ENCODE measurements around the gene TBC1D17. TPM values are rescaled to one million over a fixed set of nuclear protein-coding genes. Genes with fewer than 3 reads are reported as not detected.
A peak's percentile ranks its signal among the peaks of the same experiment; 100 is the strongest.

Gene TBC1D17
- total RNA-seq, 5 donors from 2014 or later (not counting 1 experiment from before 2014, with no cell fraction given): 46.5 to 102 (median 88.6) TPM

DNA sequence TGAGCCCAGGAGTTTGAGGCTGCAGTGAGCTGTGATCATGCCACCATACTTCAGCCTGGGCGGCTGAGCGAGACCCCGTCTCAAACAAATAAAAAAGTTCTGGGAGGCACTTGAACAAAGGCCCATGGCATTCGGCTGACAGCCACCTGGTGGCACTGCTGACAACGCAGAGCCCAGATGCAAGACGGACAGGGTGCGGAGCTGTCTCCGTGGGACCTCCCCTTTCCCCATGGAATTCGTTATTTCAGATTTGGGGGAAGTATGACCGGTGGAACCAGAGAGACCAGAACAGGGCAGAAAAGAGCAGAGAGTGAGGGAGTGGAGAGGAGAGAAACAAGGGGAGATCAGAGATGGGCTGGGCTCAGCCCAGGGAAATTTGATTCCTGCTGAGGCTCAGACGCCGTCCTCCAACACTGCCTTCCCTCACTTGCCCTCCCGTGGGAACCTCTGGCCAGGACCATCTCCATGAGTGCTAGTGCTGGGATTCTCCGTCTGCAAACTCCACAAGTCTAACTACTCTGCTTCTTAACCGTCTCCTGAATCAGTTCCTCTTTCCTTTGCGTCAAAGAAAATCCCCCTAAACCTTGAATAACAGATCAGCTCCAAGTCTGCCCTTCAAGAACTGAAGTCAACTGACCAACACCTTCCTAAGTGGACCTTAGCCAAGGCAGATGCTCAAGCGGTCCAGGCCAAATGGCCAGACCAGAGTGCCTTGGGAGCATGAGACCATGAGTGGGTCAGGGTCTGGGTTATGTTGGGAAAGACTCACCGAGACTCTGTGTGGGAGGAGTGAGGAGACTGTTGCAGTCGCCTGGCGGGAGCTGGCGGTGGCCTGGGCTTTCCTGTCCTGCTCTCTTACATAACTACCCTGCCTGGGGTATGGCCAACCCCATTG, 39.6 kb downstream of the TBC1D17 start:
- Histone ChIP-seq H3K9me3 (no peaks in the 10 kb centered on the region), H3K27ac (ENCODE audit: low read length) (no peak overlapping the region), H3K36me3 (ENCODE audit: control insufficient read depth in 2 of 2, extremely low read depth in 1 of 2, insufficient read depth in 1 of 2, low read length in 1 of 2) (peaks cover 21 to 56% of the 10 kb centered on the region in 2 donors), H3K4me3 (ENCODE audit: control insufficient read depth in 1 of 2, extremely low read depth in 1 of 2, low read length in 1 of 2) (no peak overlapping the region), H3K27me3 (replicated peaks in 1 of 2; ENCODE audit: control insufficient read depth in 2 of 2, extremely low read depth in 1 of 2, insufficient read depth in 2 of 2, low read length in 1 of 2) (no peaks in the 10 kb centered on the region), H3K4me1 (ENCODE audit: control insufficient read depth in 1 of 2, extremely low read depth in 1 of 2, insufficient read depth in 2 of 2, low read length in 2 of 2) (peaks cover 0 to 14% of the 10 kb centered on the region in 2 experiments)
- WGBS (ENCODE audit: insufficient coverage): 86% methylated on average over 15 of the region's 21 CpGs
- peaks cover 42% of the 10 kb centered on the region for H3K36me3 Mint-ChIP-seq
- no peaks in the 10 kb centered on the region for H3K27me3 Mint-ChIP-seq
- no peak overlapping the region for H3K4me3 Mint-ChIP-seq
- POLR2A ChIA-PET: interaction anchor here in 1 of 2 donors (0.8 kb wide), 1 partner anchor 29 kb away, joined by 5 read pairs; no protein-coding TSS in a partner anchor
- peaks cover 33 to 40% (median 34%) of the 10 kb centered on the region in 3 donors for H3K4me1 Mint-ChIP-seq
- DNase-seq: no peak
- ATAC-seq (replicated peaks in 1 of 4): no peak
- CTCF ChIA-PET: no interaction called here
- H3K27ac Mint-ChIP-seq: no peak overlapping the region
- no peaks in the 10 kb centered on the region for H3K9me3 Mint-ChIP-seq

DNA sequence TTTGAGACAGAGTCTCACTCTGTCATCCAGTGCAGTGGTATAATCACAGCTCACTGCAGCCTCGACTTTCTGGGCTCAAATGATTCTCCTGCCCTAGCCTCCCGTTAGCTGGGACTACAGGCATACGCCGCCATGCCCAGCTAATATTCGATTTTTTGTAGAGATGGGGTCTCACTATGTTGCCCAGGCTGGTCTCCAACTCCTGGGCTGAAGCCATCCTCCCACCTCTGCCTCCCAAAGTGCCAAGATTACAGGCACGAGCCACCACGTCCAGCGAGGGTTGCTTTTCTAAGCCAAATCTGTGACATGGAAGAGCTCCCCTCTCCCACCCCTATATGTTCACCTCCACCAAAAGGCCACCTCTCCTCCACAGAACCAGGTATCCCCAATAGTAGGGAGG, 40.6 kb downstream of the TBC1D17 start:
- H3K27ac Mint-ChIP-seq: no peak overlapping the region
- H3K4me3 Mint-ChIP-seq: no peak overlapping the region
- H3K27me3 ChIP-seq (replicated peaks in 1 of 2; ENCODE audit: control insufficient read depth in 2 of 2, extremely low read depth in 1 of 2, insufficient read depth in 2 of 2, low read length in 1 of 2): no peaks in the 10 kb centered on the region
- H3K4me1 Mint-ChIP-seq: peaks cover 33 to 39% (median 35%) of the 10 kb centered on the region in 3 donors
- ATAC-seq (replicated peaks in 1 of 4) (no peak), DNase-seq (no peak)
- peaks cover 21 to 60% of the 10 kb centered on the region in 2 donors for H3K36me3 ChIP-seq (ENCODE audit: control insufficient read depth in 2 of 2, extremely low read depth in 1 of 2, insufficient read depth in 1 of 2, low read length in 1 of 2)
- H3K27ac ChIP-seq (ENCODE audit: low read length): no peak overlapping the region
- 91% methylated on average over 5 of the region's 8 CpGs for WGBS (ENCODE audit: insufficient coverage)
- H3K4me3 ChIP-seq (ENCODE audit: control insufficient read depth in 1 of 2, extremely low read depth in 1 of 2, low read length in 1 of 2): no peak overlapping the region
- no peaks in the 10 kb centered on the region for H3K9me3 ChIP-seq
- no peaks in the 10 kb centered on the region for H3K27me3 Mint-ChIP-seq
- ChIA-PET POLR2A (interaction anchor here in 1 of 2 donors (0.8 kb wide), 1 partner anchor 30 kb away, joined by 5 read pairs; no protein-coding TSS in a partner anchor), CTCF (interaction anchor here in 1 of 2 donors (0.5 kb wide), 1 partner anchor 131 kb away, joined by 4 read pairs; no protein-coding TSS in a partner anchor)
- H3K4me1 ChIP-seq (ENCODE audit: control insufficient read depth in 1 of 2, extremely low read depth in 1 of 2, insufficient read depth in 2 of 2, low read length in 2 of 2): peaks cover 0 to 24% of the 10 kb centered on the region in 2 experiments
- no peaks in the 10 kb centered on the region for H3K9me3 Mint-ChIP-seq
- H3K36me3 Mint-ChIP-seq: peaks cover 38% of the 10 kb centered on the region

DNA sequence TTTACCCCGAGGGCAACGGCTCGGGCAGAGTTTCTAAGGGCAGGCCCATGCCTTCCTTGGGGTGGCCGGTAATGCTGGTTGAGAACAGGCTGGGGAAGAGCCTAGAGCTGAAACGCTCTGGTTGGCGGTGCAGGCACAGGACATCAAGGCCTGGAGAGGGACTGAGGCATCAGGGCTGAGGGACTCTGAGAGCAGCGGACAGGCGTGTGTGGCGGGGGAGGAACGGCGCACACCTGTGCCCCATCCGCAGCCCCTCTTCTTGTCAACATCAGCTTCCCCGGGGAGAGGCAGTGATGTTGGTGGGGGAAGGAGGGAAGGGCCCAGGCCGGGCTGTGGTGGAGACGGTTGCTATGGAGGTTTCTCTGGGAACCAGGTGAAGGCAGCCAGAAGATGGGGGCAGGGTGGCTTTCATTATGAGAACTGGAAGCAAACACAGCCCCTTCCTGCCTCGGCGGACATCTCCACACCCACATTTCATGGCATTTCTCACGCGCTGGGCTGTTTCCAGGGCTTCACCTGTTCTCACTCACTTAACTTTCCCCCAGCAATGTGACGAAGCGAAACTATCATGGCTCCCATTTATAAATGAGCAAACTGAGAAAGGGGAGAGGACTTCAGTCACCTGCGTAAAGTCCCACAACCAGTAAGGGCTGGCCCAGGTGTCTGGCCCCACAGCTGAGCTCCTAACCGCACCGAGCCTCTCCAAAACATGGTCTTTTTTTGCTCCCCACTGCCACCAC, 43.3 kb downstream of the TBC1D17 start:
- H3K4me3 Mint-ChIP-seq: no peak overlapping the region
- Histone ChIP-seq H3K4me1 (ENCODE audit: control insufficient read depth in 1 of 2, extremely low read depth in 1 of 2, insufficient read depth in 2 of 2, low read length in 2 of 2) (peaks cover 0 to 47% of the 10 kb centered on the region in 2 experiments), H3K9me3 (no peaks in the 10 kb centered on the region), H3K4me3 (ENCODE audit: control insufficient read depth in 1 of 2, extremely low read depth in 1 of 2, low read length in 1 of 2) (no peak overlapping the region), H3K36me3 (ENCODE audit: control insufficient read depth in 2 of 2, extremely low read depth in 1 of 2, insufficient read depth in 1 of 2, low read length in 1 of 2) (peaks cover 12 to 61% of the 10 kb centered on the region in 2 donors), H3K27ac (ENCODE audit: low read length) (no peak overlapping the region), H3K27me3 (replicated peaks in 1 of 2; ENCODE audit: control insufficient read depth in 2 of 2, extremely low read depth in 1 of 2, insufficient read depth in 2 of 2, low read length in 1 of 2) (no peaks in the 10 kb centered on the region)
- DNase-seq: no peak
- no peak for ATAC-seq (replicated peaks in 1 of 4)
- POLR2A ChIA-PET: no interaction called here
- WGBS (ENCODE audit: insufficient coverage): 91% methylated on average over 14 of the region's 24 CpGs
- H3K36me3 Mint-ChIP-seq: peaks cover 28% of the 10 kb centered on the region
- CTCF ChIA-PET: no interaction called here
- peaks cover 25 to 47% (median 39%) of the 10 kb centered on the region in 3 donors for H3K4me1 Mint-ChIP-seq
- no peaks in the 10 kb centered on the region for H3K9me3 Mint-ChIP-seq
- H3K27me3 Mint-ChIP-seq: no peaks in the 10 kb centered on the region
- no peak overlapping the region for H3K27ac Mint-ChIP-seq

DNA sequence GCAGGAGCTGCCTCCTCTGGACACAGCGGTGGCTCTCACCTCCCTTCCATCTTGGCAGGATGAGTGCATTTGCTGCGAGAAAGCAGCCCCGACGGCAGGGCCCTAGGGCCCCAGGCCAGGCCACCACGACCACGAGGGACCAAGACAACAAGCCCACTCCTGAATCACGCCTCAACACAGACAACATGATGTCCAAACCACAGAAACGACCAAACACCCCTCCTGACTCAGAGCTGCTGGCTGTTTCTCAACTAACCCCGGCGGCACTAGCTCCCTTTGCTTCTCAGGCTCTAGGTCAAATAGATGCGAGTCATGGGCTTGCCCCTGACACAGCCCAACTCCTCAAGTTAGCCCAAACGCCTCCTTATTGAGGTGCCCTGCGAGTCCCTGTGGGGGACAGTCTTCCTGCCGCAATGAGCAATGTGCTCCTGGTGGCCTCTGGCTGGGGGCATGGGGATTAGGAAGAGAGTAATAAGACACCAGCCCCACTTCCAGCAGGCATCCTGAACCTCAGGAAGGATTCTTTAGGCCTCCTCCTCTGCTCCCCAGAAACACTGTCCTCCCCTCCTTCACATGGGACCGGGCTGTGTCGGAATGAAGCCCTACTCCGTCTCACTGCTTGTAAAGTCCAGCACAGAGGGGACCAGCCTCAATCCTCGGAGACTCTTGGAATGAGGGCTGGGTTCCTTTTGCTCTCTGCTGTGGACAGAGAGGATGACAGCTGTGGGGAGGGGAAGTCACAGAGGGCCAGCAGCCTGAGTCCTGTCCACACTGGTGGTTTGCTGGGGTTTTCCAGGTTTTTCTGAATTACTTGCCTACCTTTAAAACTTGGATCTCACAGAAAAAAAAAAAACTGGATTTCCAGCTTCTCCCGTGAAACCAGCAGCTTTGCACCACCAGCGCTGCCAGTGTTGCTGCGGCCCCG, 44.6 kb downstream of the TBC1D17 start:
- 83% methylated on average over 15 of the region's 22 CpGs for WGBS (ENCODE audit: insufficient coverage)
- peak overlapping the region in 1 of 2 donors; percentile 36 for H3K27ac Mint-ChIP-seq
- DNase-seq: no peak
- H3K36me3 Mint-ChIP-seq: peaks cover 20% of the 10 kb centered on the region
- H3K4me3 Mint-ChIP-seq: no peak overlapping the region
- peaks cover 18 to 48% (median 38%) of the 10 kb centered on the region in 3 donors for H3K4me1 Mint-ChIP-seq
- no peak overlapping the region for H3K27ac ChIP-seq (ENCODE audit: low read length)
- no peaks in the 10 kb centered on the region for H3K27me3 ChIP-seq (replicated peaks in 1 of 2; ENCODE audit: control insufficient read depth in 2 of 2, extremely low read depth in 1 of 2, insufficient read depth in 2 of 2, low read length in 1 of 2)
- peaks cover 13 to 64% of the 10 kb centered on the region in 2 donors for H3K36me3 ChIP-seq (ENCODE audit: control insufficient read depth in 2 of 2, extremely low read depth in 1 of 2, insufficient read depth in 1 of 2, low read length in 1 of 2)
- H3K27me3 Mint-ChIP-seq: no peaks in the 10 kb centered on the region
- no peaks in the 10 kb centered on the region for H3K9me3 Mint-ChIP-seq
- no peaks in the 10 kb centered on the region for H3K9me3 ChIP-seq
- no peak for ATAC-seq (replicated peaks in 1 of 4)
- peaks cover 0 to 52% of the 10 kb centered on the region in 2 experiments for H3K4me1 ChIP-seq (ENCODE audit: control insufficient read depth in 1 of 2, extremely low read depth in 1 of 2, insufficient read depth in 2 of 2, low read length in 2 of 2)
- CTCF ChIA-PET: no interaction called here
- POLR2A ChIA-PET: no interaction called here
- no peak overlapping the region for H3K4me3 ChIP-seq (ENCODE audit: control insufficient read depth in 1 of 2, extremely low read depth in 1 of 2, low read length in 1 of 2)

DNA sequence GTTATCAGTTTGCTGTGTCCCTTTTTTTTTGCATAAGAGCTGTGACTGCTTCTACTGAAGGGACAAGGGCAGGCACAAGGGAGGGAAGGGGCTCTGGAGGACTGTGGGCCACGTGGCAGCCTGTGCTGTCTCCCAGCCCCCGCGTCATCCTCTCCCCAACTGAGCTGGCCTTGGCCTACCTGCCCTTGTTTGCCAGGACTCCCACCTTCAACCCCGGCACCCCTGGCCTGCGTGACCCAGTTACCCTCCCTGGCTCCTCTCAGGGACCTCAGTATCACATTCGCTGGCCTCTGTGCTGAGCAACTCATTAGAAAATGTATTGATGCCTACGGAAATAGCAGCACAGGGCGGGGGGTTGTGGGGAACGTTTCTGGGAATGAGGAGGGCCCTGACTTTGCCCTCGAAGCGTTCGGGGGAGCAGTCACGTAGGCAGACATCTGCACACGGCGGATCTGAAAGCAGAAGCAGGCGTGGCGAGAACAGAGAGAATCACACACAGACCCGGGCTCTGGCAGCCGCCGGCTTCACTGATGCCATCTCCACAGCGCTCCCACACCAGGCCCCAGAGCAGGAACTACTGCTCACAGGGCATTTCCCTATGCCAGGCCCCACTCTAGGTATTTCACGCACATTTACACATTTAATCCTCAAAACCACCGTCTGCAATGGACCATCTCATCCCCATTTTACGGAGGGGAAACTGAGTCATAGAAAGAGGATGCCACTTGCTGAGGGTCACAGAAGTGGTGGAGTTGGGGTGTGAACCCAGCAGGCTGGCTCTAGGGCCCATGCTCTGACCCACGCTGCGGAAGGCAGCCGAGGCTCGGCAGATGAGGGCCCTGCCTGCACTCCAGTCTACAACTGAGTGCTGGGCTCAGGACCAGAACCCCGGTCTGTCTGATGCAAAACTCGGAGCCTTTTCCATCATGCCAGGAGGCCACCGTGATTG, 45.8 kb downstream of the TBC1D17 start:
- Mint-ChIP-seq H3K4me1 (peaks cover 28 to 56% (median 48%) of the 10 kb centered on the region in 3 donors), H3K4me3 (no peak overlapping the region), H3K27ac (no peak overlapping the region), H3K36me3 (peaks cover 21% of the 10 kb centered on the region), H3K9me3 (no peaks in the 10 kb centered on the region), H3K27me3 (no peaks in the 10 kb centered on the region)
- Histone ChIP-seq H3K4me3 (ENCODE audit: control insufficient read depth in 1 of 2, extremely low read depth in 1 of 2, low read length in 1 of 2) (no peak overlapping the region), H3K9me3 (no peaks in the 10 kb centered on the region), H3K36me3 (ENCODE audit: control insufficient read depth in 2 of 2, extremely low read depth in 1 of 2, insufficient read depth in 1 of 2, low read length in 1 of 2) (peaks cover 14 to 57% of the 10 kb centered on the region in 2 donors), H3K27me3 (replicated peaks in 1 of 2; ENCODE audit: control insufficient read depth in 2 of 2, extremely low read depth in 1 of 2, insufficient read depth in 2 of 2, low read length in 1 of 2) (no peaks in the 10 kb centered on the region), H3K27ac (ENCODE audit: low read length) (no peak overlapping the region), H3K4me1 (ENCODE audit: control insufficient read depth in 1 of 2, extremely low read depth in 1 of 2, insufficient read depth in 2 of 2, low read length in 2 of 2) (peaks cover 6 to 64% of the 10 kb centered on the region in 2 experiments)
- 88% methylated on average over 22 of the region's 31 CpGs for WGBS (ENCODE audit: insufficient coverage)
- POLR2A ChIA-PET: no interaction called here
- CTCF ChIA-PET: no interaction called here
- DNase-seq (peak in 1 of 35 experiments; percentile 21), ATAC-seq (replicated peaks in 1 of 4) (no peak)
